Stimulated activated effector memory CD8-positive, alpha-beta T cell treated with anti-CD3 and anti-CD28 coated beads, Interleukin-12 subunit alpha, Interleukin-12 subunit beta, amount 100 ng/mL, for 72 hours (primary cell): ENCODE data around the gene CDK5R1.
A peak's percentile ranks its signal among the peaks of the same experiment; 100 is the strongest.
"Not testable (repeated sequence)": the region's sequence is repeated elsewhere in the genome, so short reads cannot be mapped to it uniquely, and the experiment has no call there.

Experiments used
- ATAC-seq: fragments of 150-1000 bp; cut with Tn5 transposase; 2 replicates; pipeline ENCODE4 v1.10.0; 2021
- DNase-seq, 2 donors: peaks; one replicate each; pipeline ENCODE4 v3.0.0; 2021 to 2022; ENCODE audit warnings: low spot score in 2 of 2
- H3K27ac Mint-ChIP-seq: one replicate; pipeline ENCODE4 v1.8.0; 2022; ENCODE audit warnings: mild to moderate bottlenecking, mixed read lengths
- H3K36me3 Mint-ChIP-seq: one replicate; pipeline ENCODE4 v1.8.0; 2022; ENCODE audit warnings: mild to moderate bottlenecking, mixed read lengths
- H3K4me1 Mint-ChIP-seq: one replicate; pipeline ENCODE4 v1.8.0; 2022; ENCODE audit warnings: mixed read lengths
- H3K4me3 Mint-ChIP-seq: one replicate; pipeline ENCODE4 v1.8.0; 2022; ENCODE audit warnings: mild to moderate bottlenecking, mixed read lengths
- H3K9me3 Mint-ChIP-seq: one replicate; pipeline ENCODE4 v1.8.0; 2022; ENCODE audit warnings: mixed read lengths

The CDK5R1 gene

GRCh38 chr17:32514606-32515005, 27.8 kb downstream of the CDK5R1 start:
- Mint-ChIP-seq H3K4me1 (peaks cover 36% of the 10 kb centered on the region), H3K9me3 (no peaks in the 10 kb centered on the region), H3K4me3 (no peak overlapping the region), H3K36me3 (no peaks in the 10 kb centered on the region), H3K27ac (no peak overlapping the region)
- DNase-seq, result no peak
- no peak for ATAC-seq

- no peak for ATAC-seq
- H3K4me3 Mint-ChIP-seq, result no peak overlapping the region
- no peak overlapping the region for H3K27ac Mint-ChIP-seq
These were observed 29.0 kb downstream of the CDK5R1 start for GRCh38 chr17:32515677-32516383.

DNA sequence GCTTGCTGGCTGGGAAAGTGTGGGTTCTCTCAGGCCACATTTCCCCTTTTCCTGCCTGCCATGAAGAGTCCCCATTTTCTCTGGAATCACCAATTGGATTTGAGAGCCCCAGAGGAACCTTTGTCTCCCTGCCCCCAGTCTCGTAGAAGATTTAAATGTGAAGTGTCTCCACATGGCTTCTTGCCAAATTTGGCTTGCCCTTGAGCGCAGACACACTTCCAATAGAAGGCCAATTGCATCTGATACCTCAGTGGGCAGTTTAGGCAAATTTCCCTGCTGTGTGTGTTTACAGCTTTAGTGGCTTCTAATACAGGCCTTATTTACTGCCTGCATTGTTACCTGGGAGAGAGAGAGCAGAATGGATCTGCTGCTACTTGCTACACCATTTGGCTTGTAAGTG, 29.7 kb downstream of the CDK5R1 start:
- H3K27ac Mint-ChIP-seq, result no peak overlapping the region

More at GRCh38 chr17:32515677-32516383, 29.0 kb downstream of the CDK5R1 start:
- Mint-ChIP-seq H3K4me1 (peaks cover 48% of the 10 kb centered on the region), H3K9me3 (no peaks in the 10 kb centered on the region), H3K36me3 (no peaks in the 10 kb centered on the region)
- no peak for DNase-seq

DNA sequence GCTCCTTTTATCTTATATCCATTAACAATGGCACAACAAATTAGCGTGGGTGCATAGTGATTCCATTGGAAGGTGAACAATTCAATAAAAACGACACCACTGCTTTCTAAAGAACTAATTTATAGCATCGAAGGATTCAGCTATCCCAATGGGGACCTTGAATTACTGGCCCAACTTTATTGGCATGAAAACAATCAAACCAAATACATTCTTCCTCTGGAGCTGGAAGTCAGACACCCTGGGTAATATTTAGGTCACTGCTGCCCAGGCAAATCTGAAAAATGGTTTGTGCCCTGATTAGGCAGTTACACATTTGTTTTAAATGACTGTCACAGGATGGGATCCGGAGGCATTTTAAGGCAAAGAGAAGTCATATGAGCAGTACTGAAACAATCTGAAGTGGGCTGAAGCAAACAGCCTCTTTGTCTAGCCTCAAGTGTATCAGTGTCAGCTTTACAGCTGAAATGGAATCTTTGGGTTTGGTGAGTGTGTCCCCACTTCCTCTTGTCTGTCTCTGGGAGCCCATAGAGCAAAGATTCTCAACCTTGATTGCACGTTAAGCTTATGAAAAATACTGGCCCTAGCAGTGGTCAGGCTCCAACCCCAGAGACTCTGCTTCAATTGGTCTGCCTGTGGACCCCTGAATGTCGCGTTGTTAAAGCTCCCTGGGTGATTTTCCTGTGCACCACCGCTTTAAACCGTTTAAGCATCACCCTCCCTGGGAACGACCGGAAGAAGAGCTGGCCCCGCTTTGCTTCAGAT, 30.3 kb downstream of the CDK5R1 start:
- H3K4me3 Mint-ChIP-seq, result peak overlapping the region; percentile 66
- H3K36me3 Mint-ChIP-seq, result no peaks in the 10 kb centered on the region
- peak; percentile 64 for ATAC-seq

More for the DNA sequence above, 29.7 kb downstream of the CDK5R1 start:
- peaks cover 54% of the 10 kb centered on the region for H3K4me1 Mint-ChIP-seq
- H3K36me3 Mint-ChIP-seq, result no peaks in the 10 kb centered on the region
- ATAC-seq, result no peak
- no peak overlapping the region for H3K4me3 Mint-ChIP-seq
- DNase-seq, result no peak
- H3K9me3 Mint-ChIP-seq, result no peaks in the 10 kb centered on the region

DNA sequence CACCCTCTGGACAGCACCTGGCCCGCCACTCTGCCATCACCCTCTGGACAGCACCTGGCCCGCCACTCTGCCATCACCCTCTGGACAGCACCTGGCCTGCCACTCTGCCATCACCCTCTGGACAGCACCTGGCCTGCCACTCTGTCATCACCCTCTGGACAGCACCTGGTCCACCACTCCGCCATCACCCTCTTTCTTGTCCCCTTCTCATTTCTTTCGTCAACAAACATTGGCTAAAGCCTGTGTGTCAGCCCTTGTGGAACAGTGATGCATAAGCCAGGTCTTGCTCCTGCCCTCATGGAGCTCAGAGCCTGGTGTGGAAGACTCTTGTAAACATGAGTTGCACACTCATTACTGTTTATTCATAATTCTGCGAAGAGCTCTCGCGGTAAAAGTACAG, 31.2 kb downstream of the CDK5R1 start:
- Mint-ChIP-seq H3K36me3 (peaks cover 7% of the 10 kb centered on the region), H3K9me3 (no peaks in the 10 kb centered on the region), H3K27ac (no peak overlapping the region), H3K4me3 (peak overlapping the region; percentile 66), H3K4me1 (peaks cover 62% of the 10 kb centered on the region)
- ATAC-seq, result no peak
- DNase-seq, result no peak

More for the DNA sequence above, 30.3 kb downstream of the CDK5R1 start:
- Mint-ChIP-seq H3K27ac (no peak overlapping the region), H3K9me3 (no peaks in the 10 kb centered on the region), H3K4me1 (peaks cover 55% of the 10 kb centered on the region)
- no peak for DNase-seq

DNA sequence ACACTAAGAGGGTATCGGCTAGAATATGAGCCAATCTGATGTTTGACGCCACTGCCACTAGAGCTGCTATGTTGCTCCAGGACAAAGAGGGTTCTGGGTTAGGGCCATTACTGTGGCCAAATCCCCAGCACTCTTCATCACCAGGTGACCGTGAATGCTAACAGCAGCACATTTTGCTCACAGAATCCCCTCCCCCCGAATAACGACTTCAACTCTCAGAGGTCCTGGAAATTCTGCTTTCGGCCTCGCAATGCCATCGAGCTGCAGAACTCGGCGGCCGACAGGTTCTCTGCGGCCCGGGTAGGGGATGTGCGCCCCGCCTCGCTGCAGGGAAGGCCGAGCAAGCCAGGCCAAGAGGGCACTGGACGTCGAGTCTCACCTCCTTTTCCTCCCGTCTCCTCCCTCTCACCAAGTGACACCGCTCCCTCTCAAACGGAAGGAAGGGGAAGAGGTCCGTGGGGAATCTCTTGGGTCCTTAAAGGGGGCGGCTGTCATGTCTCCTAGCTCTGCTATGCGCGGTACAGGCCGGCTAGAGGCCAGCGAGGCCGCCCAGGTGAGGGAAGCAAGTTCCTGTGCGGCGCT, 31.9 kb downstream of the CDK5R1 start:
- H3K4me1 Mint-ChIP-seq, result peaks cover 61% of the 10 kb centered on the region
- H3K9me3 Mint-ChIP-seq, result no peaks in the 10 kb centered on the region
- peak overlapping the region; percentile 66 for H3K4me3 Mint-ChIP-seq
- no peak for DNase-seq
- H3K27ac Mint-ChIP-seq, result no peak overlapping the region
- ATAC-seq, result no peak
- peaks cover 9% of the 10 kb centered on the region for H3K36me3 Mint-ChIP-seq

GRCh38 chr17:32519228-32520103, 32.7 kb downstream of the CDK5R1 start:
- H3K4me1 Mint-ChIP-seq, result peaks cover 68% of the 10 kb centered on the region
- peak overlapping the region; percentile 67 for H3K27ac Mint-ChIP-seq
- peaks cover 14% of the 10 kb centered on the region for H3K36me3 Mint-ChIP-seq
- ATAC-seq, result no peak
- peak in 1 of 2 donors; percentile 65 for DNase-seq
- H3K4me3 Mint-ChIP-seq, result peak overlapping the region; percentile 66
- H3K9me3 Mint-ChIP-seq, result no peaks in the 10 kb centered on the region

DNA sequence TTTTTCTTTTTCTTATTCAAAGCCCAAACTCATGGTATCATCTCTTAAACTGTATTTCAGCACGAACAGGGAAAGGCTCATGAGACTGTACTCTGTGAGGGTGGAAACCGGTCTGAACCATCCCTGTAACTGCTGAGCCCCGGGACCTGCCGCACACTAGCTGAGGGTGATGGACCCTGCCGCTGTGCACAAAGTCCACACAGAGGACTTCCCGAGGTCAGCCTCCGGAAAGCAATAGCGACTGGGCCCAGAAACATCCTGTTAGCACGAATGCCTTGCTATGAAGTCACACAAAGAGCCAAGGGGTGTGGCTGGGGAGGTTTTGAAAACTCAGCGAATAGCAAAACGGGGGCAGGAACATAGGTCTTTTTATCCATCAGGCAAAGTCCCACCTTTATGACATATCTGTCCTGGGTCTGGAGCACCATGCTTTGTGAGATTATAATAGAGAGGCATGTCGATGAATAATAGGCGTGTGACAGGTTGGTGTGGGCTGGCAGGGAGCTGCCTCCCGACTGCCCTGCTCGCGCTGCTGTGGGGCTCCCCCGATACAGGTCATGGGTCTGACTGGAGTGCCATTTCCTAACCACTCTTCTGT, 33.4 kb downstream of the CDK5R1 start:
- peaks cover 68% of the 10 kb centered on the region for H3K4me1 Mint-ChIP-seq
- no peaks in the 10 kb centered on the region for H3K9me3 Mint-ChIP-seq
- DNase-seq (peak in 1 of 2 donors; percentile 67), ATAC-seq (peak; percentile 74)
- peak overlapping the region; percentile 67 for H3K27ac Mint-ChIP-seq
- H3K36me3 Mint-ChIP-seq, result peaks cover 14% of the 10 kb centered on the region
- H3K4me3 Mint-ChIP-seq, result peak overlapping the region; percentile 66

DNA sequence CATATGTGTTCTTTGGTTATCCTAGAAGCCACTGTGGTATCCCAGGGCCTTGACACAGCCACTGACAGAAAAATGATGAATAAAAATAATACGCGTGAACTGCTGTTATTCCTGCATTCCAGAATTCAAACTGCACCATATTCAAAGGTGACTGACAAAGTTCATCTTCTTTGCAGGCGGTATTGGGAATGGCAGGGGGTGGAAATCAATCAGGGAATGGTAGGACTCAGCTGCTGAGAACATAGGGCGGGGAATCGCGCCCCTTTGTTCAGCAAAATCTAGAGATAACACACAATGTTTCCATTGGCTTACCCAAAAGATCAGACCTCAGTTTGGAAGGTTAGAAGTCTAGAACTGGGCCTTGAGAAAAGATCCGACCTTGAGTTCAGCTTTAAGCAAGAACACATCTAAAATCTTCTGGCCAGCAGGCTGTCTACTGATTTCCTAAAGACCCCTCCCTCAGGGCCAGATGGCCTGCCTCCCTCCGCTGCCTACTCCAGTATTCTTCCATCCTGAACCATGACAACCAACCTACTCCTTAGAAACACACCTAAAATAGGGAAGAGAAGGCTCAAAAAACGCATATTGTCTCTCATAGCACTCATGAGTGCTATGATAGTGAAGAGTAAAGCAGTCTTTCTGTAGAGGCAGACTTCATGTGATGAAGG, 34.1 kb downstream of the CDK5R1 start:
- DNase-seq (no peak), ATAC-seq (no peak)
- H3K27ac Mint-ChIP-seq, result peak overlapping the region; percentile 67
- H3K4me3 Mint-ChIP-seq, result peak overlapping the region; percentile 66
- H3K4me1 Mint-ChIP-seq, result peaks cover 68% of the 10 kb centered on the region
- H3K9me3 Mint-ChIP-seq, result no peaks in the 10 kb centered on the region
- peaks cover 14% of the 10 kb centered on the region for H3K36me3 Mint-ChIP-seq

- Mint-ChIP-seq H3K9me3 (no peaks in the 10 kb centered on the region), H3K36me3 (peaks cover 14% of the 10 kb centered on the region), H3K4me1 (peaks cover 54% of the 10 kb centered on the region), H3K27ac (peak overlapping the region; percentile 80), H3K4me3 (peak overlapping the region; percentile 54)
- ATAC-seq (peak; percentile 77), DNase-seq (peak; percentile 18 to 83)
These were observed 36.4 kb downstream of the CDK5R1 start for GRCh38 chr17:32523017-32523680.

- ATAC-seq (peak; percentile 73), DNase-seq (peak in 1 of 2 donors; percentile 70)
- Mint-ChIP-seq H3K4me3 (peak overlapping the region; percentile 54), H3K9me3 (no peaks in the 10 kb centered on the region), H3K4me1 (peaks cover 54% of the 10 kb centered on the region), H3K27ac (peak overlapping the region; percentile 80), H3K36me3 (peaks cover 14% of the 10 kb centered on the region)
These were observed 37.2 kb downstream of the CDK5R1 start for GRCh38 chr17:32523827-32524552.

DNA sequence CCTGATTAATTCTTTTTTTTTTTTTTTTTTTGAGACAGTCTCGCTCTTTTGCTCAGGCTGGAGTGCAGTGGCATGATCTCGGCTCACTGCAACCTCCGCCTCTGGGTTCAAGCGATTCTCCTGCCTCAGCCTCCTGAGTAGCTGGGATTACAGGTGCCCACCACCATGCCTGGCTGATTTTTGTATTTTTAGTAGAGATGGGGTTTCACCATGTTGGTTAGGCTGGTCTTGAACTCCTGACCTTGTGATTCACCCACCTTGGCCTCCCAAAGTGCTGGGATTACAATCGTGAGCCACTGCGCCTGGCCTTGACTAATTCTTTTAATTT, 37.7 kb downstream of the CDK5R1 start:
- peak overlapping the region; percentile 80 for H3K27ac Mint-ChIP-seq
- peaks cover 14% of the 10 kb centered on the region for H3K36me3 Mint-ChIP-seq
- DNase-seq, H3K9me3 Mint-ChIP-seq, ATAC-seq: not testable (repeated sequence)
- H3K4me1 Mint-ChIP-seq, result peaks cover 55% of the 10 kb centered on the region
- H3K4me3 Mint-ChIP-seq, result peak overlapping the region; percentile 54

DNA sequence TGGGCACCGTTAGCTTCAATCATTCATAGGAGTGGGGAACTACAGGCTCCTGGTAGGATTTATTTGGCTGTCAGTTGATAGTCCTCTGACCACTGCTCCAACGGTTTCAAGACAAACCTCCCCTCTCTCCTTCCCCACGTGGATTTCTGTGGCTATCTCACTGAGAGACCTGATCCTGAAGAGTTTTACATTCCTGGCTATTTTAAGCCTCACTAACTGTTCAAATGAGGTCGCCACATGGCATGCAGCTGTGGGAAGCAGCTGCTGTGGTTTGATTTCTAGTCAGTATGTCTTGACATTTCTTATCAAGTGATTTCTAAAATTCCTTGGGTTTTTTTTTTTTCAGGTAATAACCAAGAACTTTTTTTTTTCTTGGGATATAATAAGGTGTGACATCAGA, 38.3 kb downstream of the CDK5R1 start:
- peaks cover 52% of the 10 kb centered on the region for H3K4me1 Mint-ChIP-seq
- peaks cover 14% of the 10 kb centered on the region for H3K36me3 Mint-ChIP-seq
- H3K27ac Mint-ChIP-seq, result no peak overlapping the region
- DNase-seq, result no peak
- no peaks in the 10 kb centered on the region for H3K9me3 Mint-ChIP-seq
- no peak for ATAC-seq
- H3K4me3 Mint-ChIP-seq, result no peak overlapping the region
